Stomach (tissue), 4 donors: ENCODE measurements around the gene EPHB1.

Source experiments
- CTCF ChIP-seq, 7 experiments: fragments of 450-650 bp in 4 of 7; fragments of 200-600 bp in 3 of 7; sonication (generic) in 3 of 7; IDR thresholded peaks; one replicate each; pipeline ENCODE4 v1.5.1; 2016 to 2019; ENCODE audit warnings: antibody characterized with exemption in 7 of 7, control low read depth in 2 of 7, mild to moderate bottlenecking in 1 of 7
- EP300 ChIP-seq: sonication (generic); formaldehyde crosslinking; IDR thresholded peaks from one replicate; pipeline ENCODE4 v1.6.1; 2017; ENCODE audit warnings: antibody characterized with exemption
- POLR2A ChIP-seq, 4 donors: fragments of 450-650 bp; IDR thresholded peaks; one replicate each; pipeline ENCODE4 v1.6.1; 2016; ENCODE audit warnings: antibody characterized with exemption in 4 of 4, control low read depth in 2 of 4, mild to moderate bottlenecking in 1 of 4, moderate library complexity in 1 of 4

- TF ChIP-seq CTCF (IDR thresholded peaks at IDR 0.05) (no peak), POLR2A (IDR thresholded peaks at IDR 0.05) (no peak), EP300 (no peak)
Measured at GRCh38 chr3:135128818-135129217, 333.8 kb downstream of the EPHB1 start.
